Hematopoietic multipotent progenitor cell treated with erythropoietin and hydrocortisone succinate and interleukin-3 and kit ligand, for 4 days (in vitro differentiated cells): ENCODE data around the gene NCOA3.
"Not testable (repeated sequence)": the region's sequence is repeated elsewhere in the genome, so short reads cannot be mapped to it uniquely, and the experiment has no call there.

Experiments
- DNase-seq: peaks from one replicate; pipeline ENCODE4 v3.0.0-alpha.2; 2015

The NCOA3 gene

DNA sequence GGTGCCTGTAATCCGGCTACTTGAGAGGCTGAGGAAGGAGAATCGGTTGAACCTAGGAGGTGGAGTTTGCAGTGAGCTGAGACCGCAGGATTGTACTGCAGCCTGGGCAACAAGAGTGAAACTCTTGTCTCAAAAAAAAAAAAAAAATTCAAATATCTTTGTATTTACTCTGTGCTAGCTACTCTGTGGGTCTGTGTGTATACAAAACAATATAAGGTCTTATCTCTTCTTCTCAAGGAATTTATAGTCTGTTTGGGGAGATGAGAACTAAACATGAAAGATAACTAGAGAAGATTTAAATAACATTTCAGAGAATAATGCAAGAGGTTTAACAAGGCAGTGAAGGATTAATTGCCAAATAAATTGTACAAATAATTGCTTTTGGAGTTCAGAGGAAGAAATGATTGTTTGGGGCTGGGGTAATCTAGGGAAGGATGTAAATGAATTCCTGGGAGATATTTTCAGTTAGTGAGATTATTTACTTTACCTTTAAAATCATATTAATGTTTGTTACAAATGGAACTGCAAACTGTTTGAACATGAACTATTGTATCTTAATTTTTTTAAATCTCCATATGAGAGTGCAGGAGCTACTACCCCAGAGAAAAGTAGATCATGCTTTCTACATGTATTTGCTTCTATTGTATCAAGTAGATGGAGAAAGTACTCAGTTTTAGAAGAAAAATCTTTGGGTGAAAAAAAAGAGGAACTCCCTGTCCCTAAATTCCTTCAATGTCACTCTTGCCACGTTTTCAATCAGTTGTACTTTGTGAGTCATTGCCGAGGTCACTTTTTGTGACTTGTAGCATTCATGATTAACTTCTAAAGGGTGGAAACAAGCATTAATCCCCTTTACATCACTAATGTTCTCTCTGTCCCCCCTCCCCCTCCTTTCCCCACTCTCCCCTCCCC lies 39.0 kb downstream of the NCOA3 start:
- peak; percentile 76 for DNase-seq

DNA sequence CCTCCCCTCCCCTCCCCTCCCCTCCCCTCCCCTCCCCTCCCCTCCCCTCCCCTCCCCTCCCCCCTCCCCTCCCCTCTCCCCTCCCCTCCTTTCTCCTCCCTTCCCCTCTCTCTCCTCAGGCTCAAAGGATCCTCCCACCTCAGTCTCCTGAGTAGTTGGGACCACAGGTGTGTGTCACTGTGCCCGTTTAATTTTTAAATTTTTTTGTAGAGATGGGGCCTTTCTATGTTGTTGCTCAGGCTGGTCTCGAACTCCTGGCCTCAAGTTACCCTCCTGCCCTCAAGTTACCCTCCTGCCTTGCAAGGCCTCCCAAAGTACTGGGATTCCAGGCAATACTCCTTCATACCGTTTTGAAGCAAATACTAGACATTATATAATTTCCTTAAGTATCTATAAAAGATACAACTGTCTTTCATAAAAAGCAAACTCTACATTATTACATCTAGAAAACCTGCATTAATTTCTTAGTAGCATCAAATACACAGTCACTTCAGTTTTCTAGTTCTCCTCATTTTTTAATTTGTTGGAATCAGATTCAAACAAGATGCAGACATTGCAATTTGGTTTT lies 39.8 kb downstream of the NCOA3 start:
- DNase-seq: no peak

DNA sequence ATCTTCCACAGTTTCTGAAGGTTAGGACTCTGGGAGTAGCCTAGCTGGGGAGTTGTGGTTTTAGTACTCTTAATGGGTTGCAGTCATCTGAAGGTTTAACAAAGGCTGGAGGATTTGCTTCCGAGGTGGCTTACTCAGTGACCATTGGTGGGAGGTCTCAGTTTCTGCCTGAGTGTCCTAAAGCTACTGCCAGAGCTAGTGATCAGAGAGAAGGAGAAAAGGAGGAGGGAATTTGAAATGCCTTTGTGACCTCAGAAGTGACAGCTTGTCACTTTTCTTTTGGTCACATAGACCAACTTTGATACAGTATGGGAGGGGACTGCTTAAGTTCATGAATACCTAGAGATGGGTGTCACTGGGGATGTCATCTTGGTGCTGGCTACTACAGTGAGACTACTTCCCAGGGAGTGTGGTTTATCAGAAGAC lies 41.3 kb downstream of the NCOA3 start:
- DNase-seq: peak; percentile 28

DNA sequence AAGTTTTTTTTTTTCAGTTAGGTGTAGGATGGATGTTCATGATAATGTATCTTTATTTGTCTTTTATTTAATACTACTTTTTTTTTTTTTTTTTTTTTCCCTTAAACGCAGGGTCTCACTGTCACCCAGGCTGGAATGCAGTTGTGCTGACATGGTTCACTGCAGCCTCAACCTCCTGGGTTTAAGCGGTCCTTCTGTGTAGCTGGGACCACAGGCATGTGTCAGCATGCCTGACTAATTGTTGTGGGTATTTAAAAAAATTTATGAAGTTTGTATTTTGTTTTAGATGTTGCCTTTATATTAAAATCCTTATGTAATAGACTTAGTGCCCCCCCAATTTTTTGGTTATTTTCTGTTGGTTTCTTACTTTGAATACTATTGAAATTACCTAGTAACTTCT lies 42.6 kb downstream of the NCOA3 start:
- no peak for DNase-seq

DNA sequence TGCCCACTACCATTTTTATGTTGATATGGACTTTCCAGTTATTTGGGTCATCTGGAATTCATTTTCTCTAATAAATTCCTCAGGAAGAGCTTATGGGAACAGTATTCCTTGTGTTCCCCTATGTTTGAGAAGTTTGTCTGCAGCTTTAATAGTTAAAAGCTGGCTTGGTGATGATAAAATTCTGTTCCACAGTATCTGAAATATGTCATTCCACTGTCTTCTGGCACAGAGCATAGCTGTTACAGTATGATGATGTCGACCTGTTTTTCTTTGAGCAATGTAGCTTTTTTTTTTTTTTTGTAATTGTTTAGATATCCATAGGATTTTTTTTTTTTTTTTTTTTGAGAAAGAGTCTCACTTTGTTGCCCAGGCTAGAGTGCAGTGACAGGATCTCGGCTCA lies 43.2 kb downstream of the NCOA3 start:
- no peak for DNase-seq

DNA sequence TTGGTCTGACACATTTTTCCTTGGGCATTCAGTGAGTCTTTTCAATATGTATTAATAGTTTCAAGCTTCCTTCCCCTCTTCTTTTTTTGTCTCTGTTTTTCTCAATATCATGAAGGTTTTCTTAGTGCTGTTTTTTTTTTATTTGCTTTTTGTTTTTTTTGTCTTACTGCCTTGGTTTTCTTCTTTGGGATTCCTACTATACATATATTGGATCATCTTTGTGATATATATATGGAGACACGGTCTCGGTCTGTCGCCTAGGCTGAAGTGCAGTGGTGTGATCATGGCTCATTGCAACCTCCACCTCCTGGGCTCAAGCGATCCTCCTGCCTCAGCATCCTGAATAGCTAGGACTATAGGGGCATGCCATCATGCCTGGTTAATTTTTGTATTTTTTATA lies 43.8 kb downstream of the NCOA3 start:
- DNase-seq: no peak

DNA sequence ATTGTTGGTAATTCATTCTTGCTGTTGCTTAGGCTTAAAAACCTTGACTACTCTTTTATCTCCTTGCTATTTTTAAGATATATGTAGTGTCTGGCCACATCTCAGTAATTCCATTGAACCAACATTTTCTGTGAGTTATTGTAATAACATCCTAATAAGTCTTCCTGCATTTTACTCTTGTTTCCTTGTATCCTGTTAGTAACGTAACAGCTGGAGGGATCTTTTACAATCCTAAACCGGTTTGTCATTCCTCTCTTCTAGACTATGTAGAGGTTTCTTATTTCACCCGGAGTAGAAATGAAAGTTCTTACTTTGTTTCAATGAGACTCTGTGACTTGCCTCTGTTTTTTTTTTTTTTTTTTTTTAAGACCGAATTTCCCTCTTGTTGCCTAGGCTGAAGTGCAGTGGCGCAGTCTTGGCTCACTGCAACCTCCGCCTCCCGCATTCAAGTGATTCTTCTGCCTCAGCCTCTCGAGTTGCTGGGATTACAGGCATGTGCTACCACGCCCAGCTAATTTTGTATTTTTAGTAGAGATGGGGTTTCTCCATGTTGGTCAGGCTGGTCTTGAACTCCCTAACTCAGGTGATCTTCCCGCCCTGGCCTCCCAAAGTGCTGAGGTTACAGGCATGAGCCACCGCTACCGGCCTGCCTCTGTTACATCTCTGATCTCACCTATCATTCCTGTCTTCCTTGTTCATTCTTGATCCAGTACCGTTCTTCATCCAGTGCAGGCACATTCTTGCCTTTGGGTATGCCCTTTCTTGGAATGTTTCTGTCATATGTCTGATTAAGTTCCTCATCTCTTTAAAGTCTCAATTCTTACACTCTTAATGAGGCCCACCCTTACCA lies 44.7 kb downstream of the NCOA3 start:
- no peak for DNase-seq

DNA sequence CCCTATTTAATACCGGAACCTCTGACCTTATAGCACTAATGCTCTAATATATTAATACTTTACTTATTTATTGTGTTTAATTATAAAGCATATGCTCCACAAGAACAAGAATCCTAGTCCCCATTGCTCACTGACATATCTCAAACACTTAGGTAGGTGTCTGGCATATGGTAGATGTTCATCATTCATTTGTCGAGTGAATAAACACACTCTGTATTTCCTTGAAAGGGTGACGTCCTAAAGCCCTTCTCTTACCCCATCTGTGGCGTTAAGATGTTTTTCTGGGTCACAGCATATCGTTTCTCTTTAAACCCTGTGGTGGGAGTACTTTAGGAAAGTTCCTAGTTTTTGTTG lies 45.3 kb downstream of the NCOA3 start:
- no peak for DNase-seq

DNA sequence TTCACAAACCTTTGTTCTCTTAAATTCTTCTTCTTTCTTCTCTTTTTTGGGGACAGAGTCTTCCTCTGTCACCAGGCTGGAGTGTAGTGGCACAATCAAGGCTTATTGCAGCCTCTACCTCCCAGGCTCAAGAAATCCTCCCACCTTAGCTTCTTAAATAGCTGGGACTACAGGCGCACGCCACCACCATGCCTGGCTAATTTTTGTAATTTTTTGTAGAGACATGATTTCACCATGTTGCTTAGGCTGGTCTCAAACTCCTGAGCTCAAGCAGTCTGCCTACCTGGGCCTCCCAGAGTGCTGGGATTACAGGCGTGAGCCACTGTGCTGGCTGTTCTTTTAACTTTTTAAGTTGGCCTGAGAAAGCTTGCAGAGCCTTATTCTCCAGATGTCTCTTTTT lies 48.0 kb downstream of the NCOA3 start:
- no peak for DNase-seq

DNA sequence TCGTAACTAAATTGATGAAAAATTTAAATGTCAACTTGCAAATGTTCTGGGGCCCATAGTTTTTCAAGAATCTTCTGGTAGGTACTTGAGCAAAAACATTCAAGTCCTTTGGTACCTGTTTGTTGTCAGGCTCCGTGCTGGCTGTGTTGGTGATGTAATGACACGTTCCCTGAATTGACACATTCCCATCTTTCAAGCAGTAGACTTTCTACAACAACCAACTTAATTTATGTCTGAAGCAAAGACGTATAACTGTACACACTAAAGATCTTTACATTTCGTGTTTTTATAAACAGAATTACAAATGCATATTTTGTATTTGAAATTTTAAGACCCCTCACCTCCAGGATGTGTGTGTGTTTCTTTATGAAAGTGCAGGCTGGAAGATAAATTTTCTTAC lies 49.5 kb downstream of the NCOA3 start:
- DNase-seq: no peak

DNA sequence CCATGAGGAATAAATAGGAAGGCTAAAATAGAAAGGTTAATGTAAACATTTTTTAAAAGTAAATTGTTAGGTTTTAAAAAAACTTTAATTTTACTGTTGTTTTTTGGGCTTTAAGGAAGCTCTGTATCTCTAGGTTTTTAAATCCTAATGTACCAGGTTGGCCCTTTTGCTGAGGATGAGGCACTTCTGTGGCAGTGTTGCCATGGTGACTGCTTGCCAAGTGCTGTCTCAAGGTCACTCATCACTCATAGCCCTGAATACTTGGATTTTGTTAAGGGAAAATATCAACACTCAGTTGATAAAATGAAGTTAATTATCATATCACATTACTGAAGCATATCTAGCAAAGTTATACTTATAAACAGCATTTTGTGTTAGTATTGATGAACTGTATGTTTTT lies 50.2 kb downstream of the NCOA3 start:
- no peak for DNase-seq

DNA sequence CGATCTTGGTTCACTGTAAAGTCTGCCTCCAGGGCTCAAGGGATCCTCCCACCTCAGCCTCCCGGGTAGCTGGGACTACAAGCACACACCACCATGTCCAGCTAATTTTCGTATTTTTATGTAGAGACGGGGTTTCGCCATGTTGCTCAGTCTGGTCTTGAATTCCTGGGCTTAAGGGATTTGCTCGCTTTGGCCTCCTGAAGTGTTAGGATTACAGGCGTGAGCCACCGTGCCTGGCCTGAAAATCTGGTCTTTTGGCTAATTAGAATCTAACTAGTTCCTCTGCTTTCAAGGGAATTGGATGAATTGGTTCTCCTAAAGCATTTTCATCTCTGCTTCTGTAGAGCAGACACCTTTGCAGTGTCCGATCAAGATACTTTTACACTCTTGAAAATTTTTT lies 51.3 kb downstream of the NCOA3 start:
- no peak for DNase-seq

DNA sequence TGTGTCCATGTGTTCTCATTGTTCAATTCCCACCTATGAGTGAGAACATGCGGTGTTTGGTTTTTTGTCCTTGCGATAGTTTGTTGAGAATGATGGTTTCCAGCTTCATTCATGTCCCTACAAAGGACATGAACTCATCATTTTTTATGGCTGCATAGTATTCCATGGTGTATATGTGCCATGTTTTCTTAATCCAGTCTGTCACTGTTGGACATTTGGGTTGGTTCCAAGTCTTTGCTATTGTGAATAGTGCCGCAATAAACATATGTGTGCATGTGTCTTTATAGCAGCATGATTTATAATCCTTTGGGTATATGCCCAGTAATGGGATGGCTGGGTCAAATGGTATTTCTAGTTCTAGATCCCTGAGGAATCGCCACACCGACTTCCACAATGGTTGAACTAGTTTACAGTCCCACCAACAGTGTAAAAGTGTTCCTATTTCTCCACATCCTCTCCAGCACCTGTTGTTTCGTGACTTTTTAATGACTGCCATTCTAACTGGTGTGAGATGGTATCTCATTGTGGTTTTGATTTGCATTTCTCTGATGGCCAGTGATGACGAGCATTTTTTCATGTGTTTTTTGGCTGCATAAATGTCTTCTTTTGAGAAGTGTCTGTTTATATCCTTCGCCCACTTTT lies 52.0 kb downstream of the NCOA3 start:
- DNase-seq: not testable (repeated sequence)

DNA sequence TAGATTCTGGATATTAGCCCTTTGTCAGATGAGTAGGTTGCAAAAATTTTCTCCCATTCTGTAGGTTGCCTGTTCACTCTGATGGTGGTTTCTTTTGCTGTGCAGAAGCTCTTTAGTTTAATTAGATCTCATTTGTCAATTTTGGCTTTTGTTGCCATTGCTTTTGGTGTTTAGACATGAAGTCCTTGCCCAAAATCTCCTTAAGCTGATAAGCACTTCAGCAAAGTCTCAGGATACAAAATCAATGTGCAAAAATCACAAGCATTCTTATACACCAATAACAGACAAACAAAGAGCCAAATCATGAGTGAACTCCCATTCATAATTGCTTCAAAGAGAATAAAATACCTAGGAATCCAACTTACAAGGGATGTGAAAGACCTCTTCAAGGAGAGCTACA lies 52.6 kb downstream of the NCOA3 start:
- not testable (repeated sequence) for DNase-seq

DNA sequence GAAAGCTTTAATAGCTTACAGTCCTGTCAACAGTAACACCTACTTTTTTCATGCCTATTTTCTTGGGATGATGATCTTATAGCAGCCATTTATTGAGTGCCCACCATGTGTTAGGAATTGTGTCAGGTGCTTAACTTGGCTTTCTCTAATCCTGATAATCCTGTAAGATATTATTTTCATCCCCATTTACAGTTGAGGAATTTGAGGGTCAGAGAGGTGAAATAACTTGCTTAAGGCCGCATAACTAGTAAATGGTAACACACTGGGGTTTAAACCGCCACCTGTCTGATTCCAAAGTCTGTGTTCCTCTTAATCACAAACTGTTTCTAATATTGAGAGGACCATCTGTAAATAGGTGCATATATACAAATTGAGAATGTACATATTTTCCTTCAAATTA lies 55.5 kb downstream of the NCOA3 start:
- no peak for DNase-seq

DNA sequence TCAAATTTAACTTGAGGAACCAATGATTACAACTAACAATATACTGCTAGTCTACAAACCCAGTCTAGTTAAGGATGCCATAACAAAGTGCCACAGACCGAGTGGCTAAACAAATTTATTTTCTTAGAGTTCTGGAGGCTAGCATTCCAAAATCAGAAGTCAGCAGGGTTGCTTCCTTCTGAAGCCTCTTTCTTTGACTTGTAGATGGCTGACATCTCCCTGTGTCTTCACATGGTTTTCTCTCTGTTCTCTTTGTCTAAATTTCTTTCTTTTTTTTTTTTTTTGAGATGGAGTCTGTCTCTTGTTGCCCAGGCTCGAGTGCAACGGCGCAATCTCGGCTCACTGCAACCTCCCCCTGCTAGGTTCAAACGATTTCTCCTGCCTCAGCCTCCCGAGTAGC lies 56.1 kb downstream of the NCOA3 start:
- DNase-seq: no peak

DNA sequence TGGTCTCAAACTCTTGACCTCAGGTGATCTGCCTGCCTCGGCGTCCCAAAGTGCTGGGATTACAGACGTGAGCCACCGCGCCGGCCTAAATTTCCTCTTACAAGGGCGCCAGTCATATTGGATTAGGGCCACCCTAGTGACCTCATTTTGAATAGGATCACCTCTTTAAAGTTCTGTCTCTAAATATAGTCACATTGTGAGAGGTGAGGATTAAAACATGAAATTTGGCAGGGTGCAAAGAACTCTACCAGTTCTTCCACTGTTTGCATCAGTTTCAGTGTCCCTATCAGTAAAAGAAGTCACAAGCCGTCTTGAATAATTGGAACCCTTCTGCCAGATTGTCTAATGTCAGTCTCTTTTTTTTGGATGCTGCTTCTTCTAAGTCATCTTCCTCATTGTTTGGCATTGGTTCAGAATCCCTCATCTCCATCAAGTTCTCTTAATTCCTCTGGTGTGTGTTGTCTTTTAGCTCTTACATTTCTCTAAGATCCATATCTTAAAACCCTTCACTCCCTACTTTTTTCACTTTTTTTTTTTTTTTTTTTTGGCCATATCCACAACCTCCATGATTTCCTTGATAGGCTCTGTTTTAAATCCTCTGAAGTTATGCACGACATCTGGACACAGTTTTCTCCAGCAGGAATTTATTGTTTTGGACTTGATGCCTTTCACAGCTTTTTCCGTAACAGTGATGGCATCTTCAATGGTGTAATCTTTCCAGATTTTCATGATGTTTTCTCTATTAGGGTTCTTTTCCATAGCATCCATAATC lies 56.8 kb downstream of the NCOA3 start:
- no peak for DNase-seq

DNA sequence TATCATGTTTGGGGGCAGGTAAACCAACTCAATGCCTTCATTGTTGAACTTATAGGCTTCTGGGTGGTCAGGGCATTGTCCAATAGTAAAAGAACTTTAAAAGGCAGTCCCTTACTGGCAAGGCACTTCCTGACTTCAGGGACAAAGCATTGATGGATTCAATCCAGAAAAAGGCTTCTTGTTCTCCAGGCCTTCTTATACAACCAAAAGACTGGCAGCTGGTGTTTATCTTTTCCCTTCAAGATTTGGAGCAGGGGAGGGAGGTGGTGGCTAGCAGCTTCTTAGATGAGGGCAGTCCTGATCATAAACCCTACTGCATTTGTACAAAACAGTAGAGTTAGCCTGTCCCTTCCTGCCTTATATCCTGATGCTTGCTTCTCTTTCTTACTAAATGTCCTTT lies 57.5 kb downstream of the NCOA3 start:
- DNase-seq: no peak

DNA sequence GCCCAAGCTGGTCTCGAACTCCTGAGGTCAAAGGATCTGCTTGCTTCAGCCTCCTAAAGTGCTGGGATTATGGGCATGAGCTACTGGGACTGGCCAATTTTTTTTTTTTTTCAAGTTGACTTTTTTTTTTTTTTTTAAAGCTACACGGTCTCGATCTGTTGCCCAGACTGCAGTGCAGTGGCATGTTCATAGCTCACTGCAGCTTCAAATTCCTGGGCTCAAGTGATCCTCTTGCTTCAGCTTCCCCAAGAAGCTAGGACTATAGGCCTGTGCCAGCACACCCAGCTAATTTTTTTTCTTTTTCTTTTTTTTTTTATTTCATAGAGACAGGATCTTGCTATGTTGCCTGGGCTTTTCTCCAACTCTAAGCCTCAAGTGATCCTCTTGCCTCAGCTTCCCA lies 59.5 kb downstream of the NCOA3 start:
- DNase-seq: no peak

DNA sequence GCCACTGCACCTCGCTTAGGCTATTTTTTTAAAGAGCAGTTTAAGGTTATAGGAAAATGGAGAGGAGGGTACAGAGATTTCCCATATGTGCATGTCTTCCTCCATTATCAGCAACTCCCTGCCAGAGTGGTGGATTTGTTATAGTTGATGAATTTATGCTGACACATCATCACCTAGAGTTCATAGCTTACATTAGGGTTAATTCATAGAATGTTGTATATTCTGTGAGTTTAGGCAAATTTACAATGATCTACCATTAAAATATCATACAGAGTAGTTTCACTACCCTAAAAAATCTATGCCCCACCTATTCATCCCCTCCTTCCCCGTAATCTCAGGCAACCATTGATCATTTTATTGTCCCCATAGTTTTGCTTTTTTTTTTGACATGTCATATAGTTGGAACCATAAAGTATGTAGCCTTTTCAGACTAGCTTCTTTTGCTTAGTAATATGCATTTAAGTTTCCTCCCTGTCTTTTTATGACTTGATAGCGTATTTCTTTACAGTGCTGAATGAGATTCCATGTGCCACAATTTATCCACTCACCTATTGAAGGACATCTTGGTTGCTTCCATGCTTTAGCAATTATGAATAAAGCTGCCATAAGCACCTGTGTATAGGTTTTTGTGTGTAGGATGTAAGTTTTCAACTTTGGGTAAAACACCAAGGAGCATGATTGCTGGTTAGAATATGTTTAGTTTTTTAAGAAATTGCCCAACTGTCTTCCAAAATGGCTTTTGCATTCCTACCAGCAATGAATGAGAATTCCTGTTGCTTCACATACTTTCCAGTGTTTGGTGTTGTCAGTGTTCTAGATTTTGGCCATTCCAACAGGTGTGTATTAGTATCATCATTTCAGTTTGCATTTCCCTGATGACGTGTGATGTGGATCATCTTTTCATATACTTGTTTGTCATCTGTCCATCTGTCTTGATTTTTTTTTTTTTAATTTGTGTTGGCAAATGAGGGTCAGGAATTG lies 60.2 kb downstream of the NCOA3 start:
- no peak for DNase-seq

DNA sequence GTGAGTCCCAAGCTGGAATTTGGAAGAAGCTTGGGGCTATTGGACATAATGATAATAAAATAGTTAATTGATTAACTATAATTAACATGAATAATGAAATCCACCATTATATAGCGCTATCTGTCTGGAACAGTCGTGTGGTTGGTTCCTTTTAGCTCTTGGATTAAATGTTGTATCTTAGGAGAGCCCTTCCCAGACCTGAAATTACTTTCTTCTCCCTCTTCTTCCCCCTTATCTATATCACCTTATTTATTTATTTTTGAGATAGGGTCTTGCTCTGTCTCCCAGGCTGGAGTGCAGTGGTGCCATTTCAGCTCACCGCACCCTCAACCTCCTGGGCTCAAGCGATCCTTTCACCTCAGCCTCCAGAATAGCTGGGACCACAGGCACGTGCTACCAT lies 64.6 kb downstream of the NCOA3 start:
- no peak for DNase-seq
